HuH-7.5 (cell line): ENCODE measurements around the gene SCGB1C2.
A peak's percentile ranks its signal among the peaks of the same experiment; 100 is the strongest.

ENCODE experiments used
- DNase-seq: peaks from one replicate; pipeline ENCODE4 v3.0.0; 2011; ENCODE audit warnings: low spot score

The SCGB1C2 gene

DNA sequence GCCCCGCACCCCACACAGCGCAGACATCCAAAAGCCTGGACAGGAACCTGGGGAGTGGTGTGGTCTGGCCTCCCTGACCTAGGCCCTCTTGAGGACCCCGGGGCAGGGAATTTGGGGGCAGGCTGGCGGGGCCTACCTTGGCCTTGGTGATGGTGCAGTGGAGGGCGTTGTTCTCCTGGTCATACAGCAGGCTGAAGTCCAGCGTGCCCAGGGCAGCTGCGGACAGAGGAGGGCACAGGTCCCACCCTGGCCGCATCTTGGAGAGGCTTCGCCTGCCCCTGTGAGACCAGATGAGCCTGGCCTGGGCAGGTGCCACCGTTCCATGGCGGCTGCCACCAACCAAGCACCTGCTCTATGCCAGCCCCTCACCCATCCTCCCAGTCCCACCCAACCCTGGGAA is 35.0 kb downstream of the SCGB1C2 start:
- DNase-seq: no peak

DNA sequence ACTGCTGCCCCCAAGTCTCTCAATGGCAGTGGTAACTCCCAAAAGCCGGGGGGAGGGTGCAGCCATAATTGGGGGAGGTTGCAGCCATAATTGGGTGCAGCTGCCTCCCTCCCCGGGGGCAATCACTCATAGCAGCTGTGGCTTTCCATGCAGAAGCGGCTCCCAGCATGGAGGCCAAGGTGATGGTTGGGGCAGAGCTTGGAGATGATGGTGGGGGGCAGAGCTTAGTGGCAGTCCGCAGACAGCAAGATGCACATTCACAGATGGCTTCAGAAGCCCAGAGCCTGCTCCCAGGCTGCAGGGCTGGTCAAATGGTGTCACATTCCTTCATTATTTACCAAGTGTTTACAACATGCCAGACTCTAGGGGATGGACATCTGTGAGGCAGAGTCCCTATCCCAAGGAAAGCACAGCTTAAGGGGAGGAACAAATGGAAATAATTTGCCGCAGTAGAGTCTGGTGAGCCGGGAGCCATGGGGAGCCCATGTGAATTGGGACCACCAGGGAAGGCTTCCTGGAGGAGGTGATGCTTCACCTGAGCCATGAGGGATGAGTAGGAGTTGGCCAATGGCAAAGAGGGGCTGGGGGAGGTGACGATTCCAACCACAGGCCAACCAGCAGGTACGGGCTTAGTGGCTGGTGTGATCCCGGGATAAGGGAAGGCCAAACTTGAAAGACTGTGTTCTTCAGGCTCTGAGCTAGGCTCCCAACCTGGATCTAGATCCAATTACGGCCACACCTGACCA is 36.0 kb downstream of the SCGB1C2 start:
- no peak for DNase-seq

DNA sequence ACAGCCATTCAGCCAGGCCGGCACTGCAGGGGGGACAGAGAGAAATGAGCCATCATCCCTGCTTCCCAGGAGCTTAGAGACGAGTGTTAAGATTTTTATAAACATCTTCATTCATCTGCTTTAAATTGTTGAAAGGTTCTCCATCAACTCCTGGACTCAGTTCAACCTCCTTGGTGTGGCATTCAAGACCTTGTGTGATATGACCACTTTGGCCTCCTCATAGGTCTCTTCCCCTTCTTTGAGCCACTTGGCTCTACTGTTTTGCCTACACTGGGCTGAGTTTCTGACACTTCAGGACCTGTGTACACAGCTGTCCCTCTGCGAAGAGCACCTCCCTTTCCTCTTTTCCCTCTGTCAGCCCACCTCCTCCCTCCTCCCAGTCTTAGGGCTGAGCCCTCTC is 39.8 kb downstream of the SCGB1C2 start:
- no peak for DNase-seq

DNA sequence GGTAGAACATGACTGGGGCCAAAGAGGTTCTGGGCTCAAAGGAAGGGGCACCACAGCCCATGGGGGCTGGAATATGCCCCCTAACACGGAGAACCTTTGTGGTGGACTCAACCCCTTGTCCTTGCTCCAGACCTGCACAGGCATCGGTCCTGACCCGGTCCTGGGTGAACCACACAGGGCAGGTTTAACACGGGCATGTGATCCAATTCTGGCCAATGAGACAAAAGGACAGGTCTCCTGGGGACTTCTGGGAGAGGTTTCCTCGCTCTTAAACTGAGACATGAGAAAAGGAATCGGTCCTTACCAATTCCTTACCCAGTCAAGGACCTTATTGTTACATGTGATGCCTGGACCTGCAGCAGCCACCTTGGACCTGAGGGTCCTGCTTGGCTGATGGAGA is 40.4 kb downstream of the SCGB1C2 start:
- no peak for DNase-seq

DNA sequence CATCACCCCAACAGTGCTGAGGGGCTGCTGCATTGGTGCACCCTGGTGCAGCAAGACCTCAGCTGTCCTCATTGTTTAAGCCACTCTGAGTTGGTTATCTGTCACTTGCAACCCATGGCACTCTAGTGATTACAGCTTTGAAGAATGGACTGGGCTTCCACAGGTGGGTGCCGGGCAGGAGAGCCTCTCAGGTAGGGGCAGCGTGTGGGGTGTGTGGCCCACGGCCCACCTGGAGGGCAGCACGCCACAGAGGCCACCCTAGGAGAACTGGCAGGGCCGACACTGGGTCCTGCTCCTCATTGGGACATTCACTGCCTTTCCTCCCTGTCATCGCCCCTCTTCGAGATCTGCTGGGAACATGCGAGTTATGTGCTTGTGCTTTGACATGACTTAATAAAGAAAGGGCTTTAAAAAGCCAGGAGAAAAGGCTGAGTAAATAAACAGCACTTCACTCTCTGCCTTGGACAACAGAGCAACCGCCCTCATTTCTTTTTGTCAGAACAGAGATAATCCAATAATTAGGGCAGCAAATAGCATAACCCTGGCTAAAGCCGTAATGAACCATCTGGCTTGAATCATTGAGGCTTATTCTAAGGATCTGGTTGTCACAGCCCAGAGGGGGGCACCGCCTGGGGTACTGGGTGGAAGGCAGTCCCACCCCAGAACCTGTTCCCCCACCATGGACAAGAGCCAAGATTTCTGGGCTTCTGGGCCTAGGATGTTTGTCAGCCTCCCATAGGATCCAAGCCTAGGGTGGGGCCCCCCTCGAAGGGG is 41.1 kb downstream of the SCGB1C2 start:
- no peak for DNase-seq

DNA sequence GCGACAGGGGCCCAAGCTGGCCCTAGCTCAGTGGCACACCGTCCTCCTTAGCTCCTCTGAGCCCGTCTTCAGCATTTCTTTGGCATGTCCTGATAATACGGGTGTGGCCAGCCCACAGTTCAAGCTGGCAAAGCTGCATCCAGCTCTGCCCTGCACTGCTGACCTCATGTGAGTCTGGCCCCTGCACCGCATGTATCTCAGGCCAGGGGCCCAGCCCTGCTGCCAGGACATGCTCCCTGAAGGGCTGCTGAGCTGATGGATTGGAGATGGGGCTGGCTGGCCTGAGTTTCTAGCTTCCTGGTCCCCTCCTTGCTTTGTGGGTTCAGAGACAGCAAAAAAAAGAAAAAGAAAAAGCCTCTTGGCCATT is 41.7 kb downstream of the SCGB1C2 start:
- no peak for DNase-seq

DNA sequence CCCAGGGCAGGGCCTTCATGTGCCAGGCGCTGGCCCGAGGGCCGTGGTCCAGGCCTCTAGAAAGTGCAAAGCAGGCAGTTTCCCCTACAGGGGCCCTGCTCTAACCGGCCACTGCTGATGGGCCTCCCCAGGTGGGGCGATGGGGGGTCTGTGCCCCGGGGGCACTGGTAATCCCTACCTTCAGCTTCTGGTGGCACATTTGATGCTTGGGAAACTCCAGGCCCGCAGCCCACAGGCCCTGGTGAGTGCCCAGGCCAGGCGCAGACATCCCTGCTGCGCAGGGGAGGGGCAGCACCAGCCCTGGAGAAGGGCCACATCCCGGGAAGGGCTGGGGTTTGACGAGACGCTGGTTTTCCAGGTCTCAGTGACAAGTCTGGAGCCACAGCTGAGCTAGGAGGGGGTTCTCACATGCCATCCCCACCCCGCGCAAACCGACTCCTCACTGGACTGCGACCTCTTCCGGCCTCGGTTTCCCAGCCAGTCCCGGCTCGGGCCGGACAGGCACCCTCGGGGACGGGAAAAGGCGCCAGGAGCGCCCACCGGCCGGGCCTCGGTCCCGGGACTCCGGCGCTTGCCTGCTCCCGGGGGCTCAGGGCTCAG is 42.5 kb downstream of the SCGB1C2 start:
- DNase-seq: no peak

DNA sequence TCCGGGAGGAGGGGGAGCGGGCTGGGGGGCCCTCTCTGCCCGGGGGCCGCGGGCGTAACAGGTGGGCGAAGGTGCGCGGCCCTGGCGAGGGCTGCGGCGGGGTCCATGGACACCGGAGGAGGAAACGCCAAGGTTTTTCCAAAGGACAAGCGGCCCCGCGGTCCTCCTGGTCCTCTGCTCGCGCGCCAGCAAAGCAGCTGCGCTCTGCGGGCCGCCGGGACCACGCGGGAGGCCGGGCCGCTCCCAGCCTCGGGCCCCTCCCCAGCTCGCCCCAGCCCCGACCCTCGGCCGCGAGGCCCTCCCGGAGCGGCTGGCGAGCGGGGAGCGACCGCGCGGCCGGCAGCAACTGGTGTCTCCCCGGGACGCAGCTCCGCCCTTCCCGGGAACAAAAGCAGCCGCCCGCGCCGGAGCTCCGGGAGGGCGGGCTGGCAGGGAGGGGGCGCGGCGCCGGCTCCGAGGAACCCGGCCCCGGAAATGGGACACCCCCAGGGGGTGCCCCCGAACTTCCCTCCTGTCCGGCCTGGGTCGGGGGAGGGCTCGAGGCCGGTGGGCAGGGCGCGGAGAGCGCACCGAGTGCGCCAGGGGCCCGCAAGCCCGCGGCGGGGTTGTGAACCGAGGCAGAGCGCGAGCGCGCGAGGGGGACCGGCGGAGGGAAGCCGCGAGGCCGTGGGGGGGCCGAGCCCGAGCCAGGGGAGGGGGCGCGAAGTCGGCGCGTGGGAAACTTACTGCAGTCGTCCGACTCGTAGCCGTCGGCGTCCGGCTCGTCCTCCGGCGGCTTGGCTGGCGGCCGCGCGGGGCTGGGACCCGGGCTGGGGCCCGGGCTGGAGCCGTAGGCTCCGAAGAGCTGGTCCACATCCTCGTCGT is 43.2 kb downstream of the SCGB1C2 start:
- DNase-seq: peak; percentile 46

DNA sequence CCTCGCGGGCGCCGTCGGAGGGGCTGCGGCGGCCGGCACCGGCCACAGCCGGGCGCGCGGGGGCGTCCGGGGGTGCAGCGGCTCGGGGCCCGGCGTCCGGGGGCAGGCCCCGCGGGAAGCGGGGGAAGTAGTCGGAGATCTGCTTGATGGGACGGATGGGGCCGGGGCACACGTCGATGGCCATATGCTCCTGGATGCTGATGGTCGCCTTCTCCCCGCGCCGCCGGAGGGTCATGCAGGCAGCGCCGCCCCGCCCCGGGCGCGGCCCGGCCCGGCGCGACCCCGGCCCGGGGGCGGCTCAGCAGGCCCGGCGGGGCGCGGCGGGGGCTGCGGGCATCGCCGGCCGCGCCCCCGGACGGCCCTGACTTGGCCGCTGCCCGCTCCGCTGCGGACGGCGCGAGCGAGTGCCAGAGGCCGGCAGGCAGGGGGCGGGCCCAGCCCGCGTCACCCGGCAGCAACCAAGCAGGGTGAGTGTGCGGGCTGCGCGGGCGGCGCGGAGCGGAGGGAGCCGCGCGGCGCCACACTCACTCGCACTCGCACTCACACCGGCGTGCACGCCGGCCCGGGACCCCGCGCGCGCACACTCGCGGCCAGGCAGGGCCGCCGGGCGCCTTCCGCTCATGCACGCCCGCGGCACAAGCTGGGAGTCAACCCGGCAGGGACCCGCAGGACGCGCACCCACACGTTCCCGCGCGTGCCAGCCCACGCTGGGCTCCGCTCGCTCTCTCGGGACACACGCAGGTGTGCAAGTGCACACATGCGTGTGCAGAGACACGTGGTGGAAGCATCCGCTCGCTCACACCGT is 44.1 kb downstream of the SCGB1C2 start, which contains the start of gene DOC2B:
Gene DOC2B, minus strand, starts transcription at position 406 of the 805 bp plus-strand sequence. Its CDS starts 171 bp downstream, at position 235.
- DNase-seq: peak; percentile 91

DNA sequence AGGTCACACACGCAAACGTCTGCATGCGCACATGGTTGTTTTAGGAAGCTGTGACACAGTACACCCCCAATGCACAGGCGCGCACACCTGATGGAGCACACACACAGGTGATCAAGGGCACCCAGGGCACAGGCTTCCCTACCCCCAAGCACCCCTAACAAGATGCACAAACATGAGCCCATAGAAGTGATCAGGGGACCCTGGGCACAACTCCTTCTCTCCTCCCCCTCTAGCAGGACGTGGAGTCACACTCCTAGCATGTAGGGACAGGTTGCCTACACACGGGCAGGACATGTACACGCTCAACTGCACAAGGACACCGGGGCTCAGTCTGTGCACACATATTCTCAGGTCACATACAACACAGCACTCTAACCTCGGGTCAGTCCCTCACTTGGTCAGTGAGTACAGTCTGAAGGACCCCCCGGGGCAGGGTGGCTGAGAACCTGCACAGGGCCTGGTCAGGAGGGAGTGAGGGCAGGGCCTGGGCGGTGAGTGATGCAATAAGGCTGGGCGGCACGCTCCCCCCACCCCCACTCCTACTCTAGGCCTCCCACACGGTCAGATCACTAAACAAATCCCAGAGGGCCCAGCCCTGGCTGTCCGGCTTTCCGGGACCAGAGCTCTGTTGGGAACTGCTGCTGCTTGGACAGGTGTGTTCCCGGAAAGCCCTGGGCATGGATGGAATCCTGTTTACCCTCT is 44.8 kb downstream of the SCGB1C2 start:
- DNase-seq: peak; percentile 84

DNA sequence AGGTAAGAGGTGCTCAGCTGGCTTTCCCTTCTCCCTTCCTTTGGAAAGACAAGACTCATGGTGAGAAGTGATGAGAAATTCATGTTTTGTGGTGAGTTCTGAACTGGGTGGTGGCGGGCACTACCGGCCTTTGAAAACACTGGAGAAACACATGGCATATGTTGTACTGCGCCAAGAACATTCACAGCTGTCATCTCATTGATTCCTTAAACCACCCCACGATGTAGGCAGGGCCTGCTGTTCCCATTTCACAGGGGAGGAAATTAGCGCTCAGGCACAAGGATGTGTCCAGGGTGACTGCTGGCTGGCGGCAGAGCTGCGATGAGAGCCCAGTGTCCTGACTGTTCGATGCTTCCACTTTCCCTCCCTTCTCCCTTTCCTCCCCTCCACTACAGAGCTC is 45.7 kb downstream of the SCGB1C2 start:
- DNase-seq: no peak

DNA sequence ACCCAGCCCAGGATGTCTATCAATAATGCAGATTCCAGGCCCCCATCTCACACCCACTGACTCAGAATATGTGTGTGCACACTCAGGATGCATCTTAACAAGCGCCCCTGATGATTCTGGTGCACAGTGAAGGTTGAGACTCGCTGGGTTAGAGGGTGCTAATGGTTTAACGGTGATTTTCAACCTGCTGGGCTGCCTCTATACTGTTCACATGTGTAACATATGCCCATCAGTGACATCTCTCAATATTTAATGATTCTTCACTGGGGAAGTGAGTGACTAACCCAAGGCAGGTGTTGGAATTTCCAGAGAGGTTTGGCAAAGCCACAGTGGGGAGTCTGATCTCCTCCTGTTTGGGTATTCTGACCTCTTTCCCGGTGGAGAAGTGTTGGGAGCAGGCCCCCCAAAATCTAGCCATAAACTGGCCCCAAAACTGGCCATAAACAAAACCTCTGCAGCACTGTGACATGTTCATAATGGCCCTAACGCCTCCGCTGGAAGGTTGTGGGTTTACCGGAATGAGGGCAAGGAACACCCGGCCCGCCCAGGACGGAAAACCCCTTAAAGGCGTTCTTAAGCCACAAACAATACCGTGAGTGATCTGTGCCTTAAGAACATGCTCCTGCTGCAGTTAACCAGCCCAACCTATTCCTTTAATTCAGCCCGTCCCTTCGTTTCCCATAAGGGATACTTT is 48.2 kb downstream of the SCGB1C2 start:
- no peak for DNase-seq

DNA sequence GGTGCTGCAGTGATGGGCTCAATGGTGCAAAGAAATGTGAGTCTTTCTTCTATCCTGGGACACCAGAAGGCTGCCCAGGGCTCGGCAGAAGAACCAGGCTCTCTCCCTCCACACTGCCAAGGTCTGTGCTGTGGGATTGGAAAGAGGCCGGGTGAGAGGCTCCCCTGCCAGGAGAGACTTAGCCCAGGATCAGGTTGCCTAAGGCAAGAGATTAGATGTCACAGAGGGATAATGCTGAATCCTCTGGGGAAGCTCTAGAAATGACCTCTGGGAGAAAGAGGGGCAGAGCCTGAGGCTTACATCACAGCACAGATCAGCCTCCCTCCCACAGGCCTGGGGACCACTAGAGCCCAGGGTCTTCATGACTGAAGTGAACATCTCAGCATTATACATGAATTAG is 49.8 kb downstream of the SCGB1C2 start:
- no peak for DNase-seq
